ENCODE data around the gene THTPA.

DNA sequence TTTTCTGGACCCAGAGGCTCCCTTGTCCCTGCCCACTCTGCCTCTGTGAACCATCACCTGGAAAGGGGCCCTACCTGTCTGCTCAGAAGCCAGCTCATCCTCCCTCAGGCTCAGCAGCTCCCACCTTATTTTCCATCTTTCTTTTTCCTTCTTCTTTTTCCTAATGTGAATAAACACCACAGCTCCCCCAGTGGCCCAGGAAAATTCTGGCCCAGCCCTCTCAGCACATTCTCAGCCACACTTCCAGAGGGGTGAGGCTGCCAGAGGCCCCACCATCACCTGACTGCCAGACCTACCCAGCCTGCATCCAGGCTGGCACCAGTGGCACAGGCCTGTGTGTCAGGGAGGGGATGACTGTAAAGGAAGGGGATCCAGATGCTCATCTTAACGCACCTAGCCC is 27.5 kb upstream of the THTPA start:
- TF ChIP-seq, protein P1, sequence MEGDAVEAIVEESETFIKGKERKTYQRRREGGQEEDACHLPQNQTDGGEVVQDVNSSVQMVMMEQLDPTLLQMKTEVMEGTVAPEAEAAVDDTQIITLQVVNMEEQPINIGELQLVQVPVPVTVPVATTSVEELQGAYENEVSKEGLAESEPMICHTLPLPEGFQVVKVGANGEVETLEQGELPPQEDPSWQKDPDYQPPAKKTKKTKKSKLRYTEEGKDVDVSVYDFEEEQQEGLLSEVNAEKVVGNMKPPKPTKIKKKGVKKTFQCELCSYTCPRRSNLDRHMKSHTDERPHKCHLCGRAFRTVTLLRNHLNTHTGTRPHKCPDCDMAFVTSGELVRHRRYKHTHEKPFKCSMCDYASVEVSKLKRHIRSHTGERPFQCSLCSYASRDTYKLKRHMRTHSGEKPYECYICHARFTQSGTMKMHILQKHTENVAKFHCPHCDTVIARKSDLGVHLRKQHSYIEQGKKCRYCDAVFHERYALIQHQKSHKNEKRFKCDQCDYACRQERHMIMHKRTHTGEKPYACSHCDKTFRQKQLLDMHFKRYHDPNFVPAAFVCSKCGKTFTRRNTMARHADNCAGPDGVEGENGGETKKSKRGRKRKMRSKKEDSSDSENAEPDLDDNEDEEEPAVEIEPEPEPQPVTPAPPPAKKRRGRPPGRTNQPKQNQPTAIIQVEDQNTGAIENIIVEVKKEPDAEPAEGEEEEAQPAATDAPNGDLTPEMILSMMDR (conservative IDR thresholded peaks at IDR 0.05; ENCODE audit: low read depth, low read length) = peak; percentile 39
- TF ChIP-seq EZH2 (IDR thresholded peaks at IDR 0.05; ENCODE audit: borderline replicate concordance, low read depth, low read length, poor library complexity, severe bottlenecking) = no peak
